ENCODE results near the gene ELK1. TPM values are rescaled to one million over a fixed set of nuclear protein-coding genes. Genes with fewer than 3 reads are reported as not detected.
"Not testable (repeated sequence)": the region's sequence is repeated elsewhere in the genome, so short reads cannot be mapped to it uniquely, and the experiment has no call there.

The ELK1 gene
- total RNA-seq, 1 donor from 2014 or later: 146 TPM

- no peak for DNase-seq (ENCODE audit: low spot score in 2 of 2)
- Histone ChIP-seq H3K9me3 (no peaks in the 10 kb centered on the region), H3K4me3 (no peak overlapping the region), H3K4me1 (no peaks in the 10 kb centered on the region), H3K27me3 (no peaks in the 10 kb centered on the region), H3K36me3 (no peaks in the 10 kb centered on the region), H3K27ac (no peak overlapping the region)
- intact Hi-C loops (cut with DNase I): no loop called here
- TF ChIP-seq, protein P1, sequence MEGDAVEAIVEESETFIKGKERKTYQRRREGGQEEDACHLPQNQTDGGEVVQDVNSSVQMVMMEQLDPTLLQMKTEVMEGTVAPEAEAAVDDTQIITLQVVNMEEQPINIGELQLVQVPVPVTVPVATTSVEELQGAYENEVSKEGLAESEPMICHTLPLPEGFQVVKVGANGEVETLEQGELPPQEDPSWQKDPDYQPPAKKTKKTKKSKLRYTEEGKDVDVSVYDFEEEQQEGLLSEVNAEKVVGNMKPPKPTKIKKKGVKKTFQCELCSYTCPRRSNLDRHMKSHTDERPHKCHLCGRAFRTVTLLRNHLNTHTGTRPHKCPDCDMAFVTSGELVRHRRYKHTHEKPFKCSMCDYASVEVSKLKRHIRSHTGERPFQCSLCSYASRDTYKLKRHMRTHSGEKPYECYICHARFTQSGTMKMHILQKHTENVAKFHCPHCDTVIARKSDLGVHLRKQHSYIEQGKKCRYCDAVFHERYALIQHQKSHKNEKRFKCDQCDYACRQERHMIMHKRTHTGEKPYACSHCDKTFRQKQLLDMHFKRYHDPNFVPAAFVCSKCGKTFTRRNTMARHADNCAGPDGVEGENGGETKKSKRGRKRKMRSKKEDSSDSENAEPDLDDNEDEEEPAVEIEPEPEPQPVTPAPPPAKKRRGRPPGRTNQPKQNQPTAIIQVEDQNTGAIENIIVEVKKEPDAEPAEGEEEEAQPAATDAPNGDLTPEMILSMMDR (IDR thresholded peaks at IDR 0.05): no peak
These were observed 32.9 kb upstream of the ELK1 start for GRCh38 chrX:47683184-47683828.

DNA sequence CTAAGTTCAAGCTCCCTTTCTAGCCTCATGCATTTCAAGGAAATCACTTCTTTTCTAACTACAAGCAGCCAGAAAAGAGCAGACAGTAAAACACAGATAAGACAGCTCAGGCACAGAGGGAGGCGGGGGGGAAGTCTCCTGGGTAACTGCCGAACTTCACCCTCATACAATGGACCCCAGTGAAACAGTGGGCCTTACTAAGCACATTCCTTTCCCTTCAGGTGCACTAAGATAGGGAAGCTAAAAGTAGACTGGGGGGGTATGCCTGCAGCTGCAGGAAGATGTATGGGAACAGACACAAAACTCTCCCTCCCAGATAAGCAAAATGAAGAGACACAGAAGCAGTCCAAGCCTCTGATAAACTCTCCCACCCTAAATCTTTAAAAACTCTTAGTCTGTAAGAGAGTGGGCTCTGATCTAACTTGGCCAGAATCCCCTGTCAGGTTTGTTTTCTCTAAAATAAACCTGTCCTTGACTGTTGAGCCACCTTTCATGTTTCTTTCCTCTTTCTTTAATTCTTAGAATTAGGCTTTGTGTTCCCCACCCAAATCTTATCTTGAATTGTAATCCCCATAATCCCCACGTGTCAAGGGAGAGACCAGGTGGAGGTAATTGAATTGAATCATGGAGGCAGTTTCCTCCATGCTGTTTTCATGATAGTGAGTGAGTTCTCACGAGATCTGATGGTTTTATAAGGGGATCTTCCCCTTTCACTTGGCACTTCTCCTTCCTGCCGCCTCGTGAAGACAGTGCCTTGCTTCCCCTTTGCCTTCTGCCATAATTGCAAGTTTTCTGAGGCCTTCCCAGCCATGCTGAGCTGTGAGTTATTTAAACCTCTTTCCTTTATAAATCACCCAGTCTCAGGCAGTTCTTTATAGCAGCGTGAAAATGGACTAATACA is 25.8 kb upstream of the ELK1 start:
- H3K27ac ChIP-seq; H3K27me3 ChIP-seq; intact Hi-C loops (cut with DNase I); H3K9me3 ChIP-seq; H3K4me1 ChIP-seq; H3K4me3 ChIP-seq; DNase-seq (ENCODE audit: low spot score in 2 of 2); H3K36me3 ChIP-seq: not testable (repeated sequence)

DNA sequence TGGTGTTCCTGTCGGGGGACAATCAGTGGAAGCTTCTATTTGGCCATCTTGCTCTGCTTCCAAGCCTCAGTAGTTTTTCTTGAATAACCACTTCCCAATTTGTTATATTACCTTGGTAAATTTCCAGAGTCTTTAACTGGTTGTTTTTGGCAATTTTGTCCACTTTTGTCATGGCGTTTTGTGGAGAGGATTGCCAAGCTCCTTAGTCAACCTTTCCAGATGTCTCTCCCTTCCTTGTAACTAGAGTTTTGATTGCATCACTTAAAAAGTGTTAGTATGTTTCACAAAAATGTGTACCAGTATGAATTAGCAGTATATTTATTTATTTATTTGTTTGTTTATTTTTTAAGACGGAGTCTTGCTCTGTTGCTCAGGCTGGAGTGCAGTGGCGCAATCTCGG is 24.4 kb upstream of the ELK1 start:
- Histone ChIP-seq H3K36me3 (no peaks in the 10 kb centered on the region), H3K4me3 (no peak overlapping the region), H3K4me1 (no peaks in the 10 kb centered on the region), H3K27me3 (no peaks in the 10 kb centered on the region), H3K27ac (no peak overlapping the region), H3K9me3 (peaks cover 0 to 8% of the 10 kb centered on the region in 2 donors)
- intact Hi-C loops (cut with DNase I): no loop called here
- no peak for DNase-seq (ENCODE audit: low spot score in 2 of 2)
- TF ChIP-seq, protein P1 (IDR thresholded peaks at IDR 0.05): no peak

- H3K36me3 ChIP-seq; H3K27me3 ChIP-seq; H3K4me3 ChIP-seq; H3K4me1 ChIP-seq; intact Hi-C loops (cut with DNase I); H3K9me3 ChIP-seq; DNase-seq (ENCODE audit: low spot score in 2 of 2); H3K27ac ChIP-seq: not testable (repeated sequence)
These were observed 15.4 kb upstream of the ELK1 start for GRCh38 chrX:47665797-47666196.

GRCh38 chrX:47664737-47665136 is 14.4 kb upstream of the ELK1 start:
- Histone ChIP-seq H3K27ac (no peak overlapping the region), H3K27me3 (no peaks in the 10 kb centered on the region), H3K4me3 (no peak overlapping the region), H3K9me3 (no peaks in the 10 kb centered on the region), H3K4me1 (no peaks in the 10 kb centered on the region), H3K36me3 (no peaks in the 10 kb centered on the region)
- TF ChIP-seq, protein P1 (IDR thresholded peaks at IDR 0.05): no peak
- intact Hi-C loops (cut with DNase I): no loop called here
- DNase-seq (ENCODE audit: low spot score in 2 of 2): no peak

- no peak overlapping the region for H3K27ac ChIP-seq
- H3K4me3 ChIP-seq: no peak overlapping the region
- no peaks in the 10 kb centered on the region for H3K36me3 ChIP-seq
- H3K27me3 ChIP-seq: no peaks in the 10 kb centered on the region
- intact Hi-C loops (cut with DNase I): no loop called here
- no peaks in the 10 kb centered on the region for H3K9me3 ChIP-seq
- TF ChIP-seq, protein P1 (IDR thresholded peaks at IDR 0.05): no peak
- no peaks in the 10 kb centered on the region for H3K4me1 ChIP-seq
- no peak for DNase-seq (ENCODE audit: low spot score in 2 of 2)
These were observed 11.8 kb upstream of the ELK1 start for GRCh38 chrX:47662144-47662657.

All from ascending aorta (tissue), 2 donors.